Stimulated activated CD4-positive, alpha-beta T cell treated with anti-CD3 and anti-CD28 coated beads, Interleukin-1b, Interleukin-23, amount 100 ng/mL, for 4 hours (primary cell): ENCODE results near the gene SSR1.

Experiments
- DNase-seq, 2 donors: peaks; one replicate each; pipeline ENCODE4 v3.0.0-alpha.2; 2020; ENCODE audit warnings: low read depth in 2 of 2

SSR1 gene

DNA sequence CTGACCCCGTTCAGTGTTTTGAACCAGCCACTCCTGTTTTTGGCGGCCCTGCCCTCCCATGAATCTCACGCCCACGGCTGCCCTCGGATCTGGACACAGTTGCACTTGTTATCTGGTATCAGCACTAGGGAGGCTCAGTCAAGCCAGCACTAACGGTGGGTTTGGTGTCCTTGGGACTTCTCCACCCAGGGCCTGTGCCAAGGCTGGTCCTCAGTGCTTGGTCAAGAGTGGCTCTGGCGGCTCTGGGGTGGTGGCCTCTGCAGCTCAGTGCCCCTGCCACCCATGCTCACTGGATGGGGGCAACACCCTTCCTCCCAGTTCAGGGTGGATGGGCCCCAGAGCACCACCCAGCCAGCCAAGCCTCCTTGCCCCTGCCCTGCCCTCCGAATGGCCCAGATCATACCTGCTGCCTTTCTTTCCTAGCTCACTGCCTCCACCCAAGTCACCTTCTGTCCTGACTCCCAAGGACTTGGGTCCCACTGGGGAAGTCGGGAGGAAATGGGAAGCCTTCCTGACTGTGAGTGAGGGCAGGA is 54.7 kb downstream of the SSR1 start:
- no peak for DNase-seq

DNA sequence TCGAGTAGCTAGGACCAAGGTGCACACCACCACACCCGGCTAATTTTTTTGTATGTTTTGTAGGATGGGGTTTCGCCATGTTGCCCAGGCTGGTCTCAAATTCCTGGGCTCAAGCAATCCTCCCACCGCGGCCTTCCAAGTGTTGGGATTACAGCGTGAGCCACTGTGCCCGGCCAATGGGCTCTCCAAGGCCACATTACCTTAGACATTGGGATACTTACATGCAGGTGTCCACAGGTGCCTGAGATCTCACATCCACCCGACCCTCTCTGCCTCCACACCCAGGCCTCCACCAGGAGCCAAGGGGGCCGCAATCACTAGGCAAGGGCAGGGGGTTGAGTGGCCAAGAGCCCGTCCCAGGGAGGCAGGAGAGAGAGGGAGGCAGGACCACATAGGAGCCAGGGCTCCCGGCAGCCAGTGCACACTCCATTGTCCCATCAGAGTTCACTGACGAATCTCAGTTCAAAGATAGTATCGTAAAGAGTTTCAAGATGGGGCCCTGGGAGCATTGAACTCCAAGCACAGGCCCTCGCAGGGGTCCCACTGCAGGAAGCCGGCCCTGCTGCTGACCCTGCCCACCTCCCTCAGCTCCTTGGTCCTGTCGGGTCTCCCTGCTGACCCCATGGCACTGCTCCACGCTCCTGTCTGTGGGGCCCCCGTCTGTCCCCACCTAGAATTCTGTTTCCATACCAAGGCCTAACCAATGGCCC is 55.3 kb downstream of the SSR1 start:
- DNase-seq: no peak

- no peak for DNase-seq
Observed at GRCh38 chr6:7256785-7257184, 56.2 kb downstream of the SSR1 start.

GRCh38 chr6:7255918-7256317 is 57.1 kb downstream of the SSR1 start:
- no peak for DNase-seq

- DNase-seq: no peak
Observed at GRCh38 chr6:7254980-7255835, 57.8 kb downstream of the SSR1 start.

DNA sequence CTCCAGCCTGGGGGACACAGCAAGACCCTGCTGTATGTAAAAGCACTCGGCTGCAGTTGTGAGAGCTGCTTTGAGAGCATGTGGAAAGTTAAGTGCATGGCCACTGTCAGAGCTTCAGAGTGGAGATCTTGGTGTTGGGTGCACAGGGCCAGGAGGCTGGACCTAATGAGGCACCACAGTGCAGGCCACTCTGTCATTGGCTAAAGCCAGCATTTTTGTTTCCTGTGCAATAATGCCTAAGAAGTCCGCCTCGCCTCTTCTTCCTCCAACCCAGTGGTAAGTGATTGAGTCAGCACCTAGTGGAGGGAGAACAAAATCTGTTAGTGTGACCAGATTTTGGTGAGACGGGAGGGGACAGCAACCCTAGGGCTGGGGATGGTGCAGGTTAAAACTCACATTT is 60.6 kb downstream of the SSR1 start:
- DNase-seq: no peak

DNA sequence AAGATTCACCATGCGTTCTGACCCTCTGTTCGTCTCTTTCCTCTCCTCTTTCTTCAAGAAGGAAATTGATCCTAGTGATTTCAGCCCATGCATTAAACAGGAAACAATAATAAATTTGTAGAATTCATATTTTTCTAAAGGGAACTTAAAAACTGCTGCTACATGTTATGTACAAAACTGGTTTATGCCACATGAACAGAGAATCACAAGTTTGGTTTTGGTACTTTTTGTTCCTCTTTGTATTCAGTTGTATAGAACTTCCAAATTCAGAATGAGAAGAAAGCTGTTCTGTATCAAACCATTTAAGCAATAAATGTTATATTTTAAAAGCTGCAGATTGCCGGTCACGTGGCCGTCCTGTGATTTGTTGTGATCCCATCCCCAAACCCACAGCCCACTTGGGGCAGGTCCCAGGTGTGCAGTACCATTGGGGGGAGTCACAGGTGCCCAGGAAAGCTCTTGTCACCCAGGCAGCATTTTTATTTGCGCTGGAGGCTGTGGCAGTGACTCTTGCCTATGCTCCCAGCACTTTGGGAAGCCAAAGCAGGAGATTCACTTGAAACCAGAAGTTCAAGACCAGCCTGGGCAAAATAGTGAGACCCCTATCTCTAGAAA is 61.2 kb downstream of the SSR1 start:
- DNase-seq: no peak

GRCh38 chr6:7250812-7251211 is 62.2 kb downstream of the SSR1 start:
- DNase-seq: no peak

DNA sequence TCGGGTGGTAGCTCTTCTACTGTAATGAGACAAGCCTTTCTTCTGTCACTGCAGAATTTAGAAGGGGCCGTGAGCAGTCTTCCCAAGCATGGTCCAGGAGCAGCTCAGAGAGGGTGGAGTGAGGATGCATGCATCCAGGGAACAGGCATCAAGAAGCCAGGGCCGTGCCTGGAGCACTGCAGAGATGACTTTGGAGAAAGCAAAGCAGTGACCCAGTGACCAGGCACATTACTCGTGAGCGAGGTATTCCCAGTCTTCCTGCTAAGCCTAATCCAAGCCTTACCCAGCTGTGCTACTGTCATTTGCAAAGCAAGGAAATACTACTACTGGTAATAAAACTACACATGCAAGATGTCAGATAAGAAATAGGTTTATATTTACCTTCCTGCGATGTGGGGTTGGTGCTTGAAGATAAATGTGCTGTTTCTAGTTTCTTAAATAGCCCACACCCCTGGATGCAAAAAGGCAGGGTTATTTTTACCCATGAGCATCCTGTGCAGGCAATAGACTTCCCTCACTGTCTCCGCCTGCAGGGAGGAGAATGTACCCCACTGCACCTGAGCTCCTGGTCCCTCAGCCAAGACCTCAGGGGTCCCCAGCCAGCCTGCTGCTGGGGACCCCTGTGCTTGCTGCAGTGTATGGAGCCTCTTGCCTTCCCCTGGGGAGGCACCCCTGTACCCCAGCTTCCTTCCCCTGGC is 62.9 kb downstream of the SSR1 start:
- no peak for DNase-seq

DNA sequence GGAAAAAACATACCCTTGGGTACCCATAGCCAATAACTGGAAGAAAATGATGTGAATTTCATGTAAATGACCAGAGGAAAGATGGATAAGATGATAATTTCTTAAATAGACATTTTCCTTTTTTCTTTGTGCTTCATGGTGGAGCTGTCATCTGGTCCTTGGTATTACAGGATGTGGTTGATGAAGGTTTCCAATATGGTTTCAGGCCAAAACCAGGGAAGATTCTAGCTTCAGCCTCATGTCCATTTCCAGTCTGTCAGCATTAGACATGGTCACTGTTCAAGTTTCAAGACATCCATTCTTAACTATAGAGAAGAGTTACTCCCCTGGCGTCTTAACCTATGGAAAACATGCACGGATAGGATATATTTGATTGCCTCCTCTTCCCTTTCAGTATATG is 63.6 kb downstream of the SSR1 start:
- DNase-seq: no peak

DNA sequence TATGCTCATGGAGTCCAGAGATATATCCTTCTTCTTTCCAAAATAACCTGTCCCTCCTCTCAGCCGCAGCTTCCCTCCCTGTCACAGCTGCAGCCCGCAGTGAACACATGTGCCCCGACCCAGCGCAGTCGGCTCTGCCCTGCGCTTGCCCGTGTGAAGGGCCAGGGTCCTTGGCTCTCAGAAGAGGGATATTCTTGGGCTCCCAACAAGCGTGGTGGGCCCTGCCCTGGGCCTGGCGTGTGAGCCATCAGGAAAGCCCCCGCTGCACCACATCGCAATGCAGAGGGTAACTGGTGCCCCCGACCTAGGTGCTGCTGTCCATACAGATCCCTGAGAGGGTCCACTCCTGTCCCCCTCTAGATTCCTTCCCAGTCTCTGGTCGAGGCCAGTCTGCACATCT is 65.2 kb downstream of the SSR1 start:
- DNase-seq: no peak

GRCh38 chr6:7247179-7247456 is 65.9 kb downstream of the SSR1 start:
- DNase-seq: no peak

DNA sequence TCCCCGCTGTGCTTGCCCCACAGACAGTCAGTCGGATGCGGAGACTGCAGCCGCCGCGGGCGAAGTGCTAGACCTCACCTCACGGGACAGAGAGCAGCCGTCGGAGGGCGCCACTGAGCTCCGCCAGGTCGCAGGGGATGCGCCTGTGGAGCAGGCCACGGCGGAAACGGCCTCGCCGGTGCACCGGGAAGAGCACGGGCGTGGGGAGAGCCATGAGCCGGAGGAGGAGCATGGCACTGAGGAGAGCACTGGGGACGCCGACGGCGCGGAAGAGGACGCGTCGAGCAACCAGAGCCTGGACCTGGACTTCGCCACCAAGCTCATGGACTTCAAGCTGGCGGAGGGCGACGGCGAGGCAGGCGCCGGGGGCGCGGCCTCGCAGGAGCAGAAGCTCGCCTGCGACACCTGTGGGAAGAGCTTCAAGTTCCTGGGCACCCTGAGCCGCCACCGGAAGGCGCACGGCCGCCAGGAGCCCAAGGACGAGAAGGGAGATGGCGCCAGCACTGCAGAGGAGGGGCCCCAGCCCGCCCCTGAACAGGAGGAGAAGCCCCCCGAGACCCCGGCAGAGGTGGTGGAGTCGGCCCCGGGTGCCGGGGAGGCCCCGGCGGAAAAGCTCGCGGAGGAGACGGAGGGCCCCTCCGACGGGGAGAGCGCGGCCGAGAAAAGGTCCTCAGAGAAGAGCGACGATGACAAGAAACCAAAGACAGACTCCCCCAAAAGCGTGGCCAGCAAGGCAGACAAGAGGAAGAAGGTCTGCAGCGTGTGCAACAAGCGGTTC is 66.4 kb downstream of the SSR1 start:
- DNase-seq: no peak

DNA sequence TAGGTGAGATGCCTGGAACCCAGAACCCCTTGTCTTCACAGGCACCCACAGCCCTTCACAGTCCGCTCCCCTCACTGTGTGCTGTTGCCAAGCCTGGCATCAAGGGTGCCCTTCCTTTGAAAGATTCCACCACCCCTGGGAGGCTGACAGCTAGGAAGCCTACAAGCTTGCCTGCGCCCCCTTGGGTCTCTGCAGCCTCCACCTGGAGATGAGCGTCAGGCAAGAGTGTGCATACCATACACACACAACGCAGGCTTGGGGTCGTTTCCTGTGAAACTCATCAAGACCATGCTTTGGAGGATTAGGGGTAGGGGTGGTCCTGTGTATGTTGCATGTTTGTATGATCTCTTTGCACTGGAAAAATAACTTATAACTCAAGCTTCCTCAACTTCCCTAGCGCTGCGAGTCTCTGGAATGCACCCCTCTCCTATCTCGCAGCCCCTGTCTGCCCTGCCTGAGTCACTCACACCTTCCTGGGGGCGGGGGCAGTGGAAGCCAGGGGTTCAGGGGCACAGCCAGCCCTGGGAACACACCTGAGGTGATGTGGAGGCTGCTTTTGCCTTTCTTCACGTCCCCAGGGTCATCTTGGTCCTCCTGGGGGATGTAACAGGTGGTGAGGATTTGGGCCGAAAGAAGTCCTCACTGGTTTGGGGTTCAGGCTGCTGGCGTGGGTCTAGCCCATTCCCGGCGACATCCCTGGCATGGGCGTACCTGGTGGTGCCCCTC is 67.2 kb downstream of the SSR1 start:
- DNase-seq: no peak

GRCh38 chr6:7243179-7243981 is 69.6 kb downstream of the SSR1 start:
- peak in 1 of 2 donors; percentile 43 for DNase-seq

DNA sequence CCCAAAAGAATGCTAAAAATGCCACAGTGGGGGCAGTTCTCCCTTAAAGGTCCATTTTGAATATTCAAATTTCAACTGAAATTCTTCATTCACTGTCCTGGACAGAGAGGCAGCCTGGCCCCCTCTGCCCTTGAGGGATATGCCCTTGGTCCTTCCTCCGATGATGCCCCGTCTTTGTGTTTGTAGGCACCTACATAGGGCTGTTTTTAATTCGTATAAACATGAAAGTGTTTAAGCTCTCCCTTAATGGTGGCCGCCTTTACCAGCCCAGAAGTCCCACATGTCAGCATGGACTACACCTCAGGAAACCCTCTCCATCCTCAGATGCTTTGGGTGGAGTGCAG is 70.2 kb downstream of the SSR1 start:
- no peak for DNase-seq

DNA sequence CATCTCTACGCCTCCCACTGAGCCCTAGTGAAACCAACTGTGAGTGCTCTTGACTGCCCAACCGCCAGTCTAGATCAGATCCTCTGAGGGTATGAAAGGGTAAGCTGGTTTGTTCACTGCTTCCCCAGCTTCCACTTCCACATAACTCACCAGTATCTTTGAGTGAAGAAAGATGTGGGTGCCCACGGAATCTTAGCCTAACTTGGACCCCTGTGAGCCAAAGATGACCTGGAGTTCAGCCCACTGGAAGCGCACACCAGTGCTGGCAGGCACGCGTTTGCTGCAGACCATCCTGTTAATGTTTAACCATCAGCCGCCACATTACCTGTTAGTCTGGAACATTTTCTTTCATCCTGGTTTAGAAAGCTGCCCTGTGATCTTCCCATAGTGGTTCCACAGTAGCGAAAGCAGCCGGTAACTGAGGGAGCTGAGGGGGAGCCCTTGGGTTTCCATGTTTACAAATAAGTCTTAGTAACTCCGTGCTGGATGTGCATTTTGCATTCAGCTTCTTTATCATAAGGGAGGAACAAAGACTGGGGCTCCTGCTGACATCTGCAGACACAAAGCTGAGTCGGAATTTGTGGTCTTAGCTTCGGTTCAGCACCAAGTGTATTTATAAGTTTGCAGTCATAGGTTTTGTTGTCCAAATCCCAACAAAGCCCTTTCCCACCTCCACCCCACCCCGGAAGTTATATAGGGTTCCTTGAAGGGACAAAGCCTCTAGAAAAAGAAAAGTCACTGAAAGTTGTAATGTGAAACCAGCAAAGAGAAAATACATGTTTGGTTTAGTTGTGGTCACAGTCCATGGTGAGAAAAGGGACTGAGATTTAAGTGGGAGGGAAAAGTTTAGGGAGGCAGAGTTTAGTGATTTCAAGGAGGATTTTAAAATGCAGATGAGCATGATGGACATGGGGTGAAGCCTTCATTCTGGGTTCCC is 71.0 kb downstream of the SSR1 start:
- DNase-seq: no peak

- DNase-seq: no peak
Observed at GRCh38 chr6:7241160-7241559, 71.8 kb downstream of the SSR1 start.

GRCh38 chr6:7240351-7240750 is 72.6 kb downstream of the SSR1 start:
- DNase-seq: no peak
